ENCODE measurements around the gene RBMS1.

The RBMS1 gene

GRCh38 chr2:160533482-160533881 lies 39.9 kb upstream of the RBMS1 start:
- TF ChIP-seq EZH2phosphoT487 (IDR thresholded peaks at IDR 0.05; ENCODE audit: borderline replicate concordance) (no peak), CTCF (conservative IDR thresholded peaks at IDR 0.05; ENCODE audit: low read length) (no peak)
- Histone ChIP-seq H3K36me3 (ENCODE audit: insufficient read depth, low read length) (no peaks in the 10 kb centered on the region), H3K9ac (ENCODE audit: low read depth, low read length, poor library complexity, severe bottlenecking) (no peak overlapping the region), H3K27me3 (ENCODE audit: insufficient read depth, low read length, poor library complexity, severe bottlenecking) (no peaks in the 10 kb centered on the region), H3K4me3 (ENCODE audit: low read length, poor library complexity, severe bottlenecking) (no peak overlapping the region), H3K79me2 (ENCODE audit: insufficient read depth, low read length) (no peaks in the 10 kb centered on the region), H3K4me2 (ENCODE audit: low read depth, low read length, poor library complexity, severe bottlenecking) (no peak overlapping the region), H3K9me2 (replicated peaks; ENCODE audit: low read depth, low read length) (no peaks in the 10 kb centered on the region), H4K20me1 (ENCODE audit: insufficient read depth, low read length, poor library complexity, severe bottlenecking) (no peaks in the 10 kb centered on the region), H3K4me1 (ENCODE audit: insufficient read depth, low read length, poor library complexity, severe bottlenecking) (peaks cover 5% of the 10 kb centered on the region), H2AFZ (ENCODE audit: low read length) (no peak overlapping the region), H3K9me3 (ENCODE audit: insufficient read depth, low read depth, low read length) (no peaks in the 10 kb centered on the region), H3F3A (ENCODE audit: low read depth) (no peaks in the 10 kb centered on the region)

GRCh38 chr2:160532388-160532787 lies 38.8 kb upstream of the RBMS1 start:
- H3K9ac ChIP-seq (ENCODE audit: low read depth, low read length, poor library complexity, severe bottlenecking), result no peak overlapping the region
- TF ChIP-seq EZH2phosphoT487 (IDR thresholded peaks at IDR 0.05; ENCODE audit: borderline replicate concordance), result no peak
- TF ChIP-seq CTCF (conservative IDR thresholded peaks at IDR 0.05; ENCODE audit: low read length), result no peak
- H4K20me1 ChIP-seq (ENCODE audit: insufficient read depth, low read length, poor library complexity, severe bottlenecking), result no peaks in the 10 kb centered on the region
- no peaks in the 10 kb centered on the region for H3K9me3 ChIP-seq (ENCODE audit: insufficient read depth, low read depth, low read length)
- H3K4me1 ChIP-seq (ENCODE audit: insufficient read depth, low read length, poor library complexity, severe bottlenecking), result peaks cover 5% of the 10 kb centered on the region
- H3K9me2 ChIP-seq (replicated peaks; ENCODE audit: low read depth, low read length), result no peaks in the 10 kb centered on the region
- H3K27me3 ChIP-seq (ENCODE audit: insufficient read depth, low read length, poor library complexity, severe bottlenecking), result no peaks in the 10 kb centered on the region
- H3K79me2 ChIP-seq (ENCODE audit: insufficient read depth, low read length), result no peaks in the 10 kb centered on the region
- no peaks in the 10 kb centered on the region for H3F3A ChIP-seq (ENCODE audit: low read depth)
- H3K4me2 ChIP-seq (ENCODE audit: low read depth, low read length, poor library complexity, severe bottlenecking), result no peak overlapping the region
- H3K36me3 ChIP-seq (ENCODE audit: insufficient read depth, low read length), result no peaks in the 10 kb centered on the region
- no peak overlapping the region for H2AFZ ChIP-seq (ENCODE audit: low read length)
- no peak overlapping the region for H3K4me3 ChIP-seq (ENCODE audit: low read length, poor library complexity, severe bottlenecking)

- no peaks in the 10 kb centered on the region for H3K27me3 ChIP-seq (ENCODE audit: insufficient read depth, low read length, poor library complexity, severe bottlenecking)
- no peak overlapping the region for H3K4me2 ChIP-seq (ENCODE audit: low read depth, low read length, poor library complexity, severe bottlenecking)
- no peak for TF ChIP-seq CTCF (conservative IDR thresholded peaks at IDR 0.05; ENCODE audit: low read length)
- TF ChIP-seq EZH2phosphoT487 (IDR thresholded peaks at IDR 0.05; ENCODE audit: borderline replicate concordance), result no peak
- no peaks in the 10 kb centered on the region for H3K9me2 ChIP-seq (replicated peaks; ENCODE audit: low read depth, low read length)
- no peak overlapping the region for H3K9ac ChIP-seq (ENCODE audit: low read depth, low read length, poor library complexity, severe bottlenecking)
- H3F3A ChIP-seq (ENCODE audit: low read depth), result no peaks in the 10 kb centered on the region
- H3K36me3 ChIP-seq (ENCODE audit: insufficient read depth, low read length), result no peaks in the 10 kb centered on the region
- H3K4me1 ChIP-seq (ENCODE audit: insufficient read depth, low read length, poor library complexity, severe bottlenecking), result no peaks in the 10 kb centered on the region
- H3K4me3 ChIP-seq (ENCODE audit: low read length, poor library complexity, severe bottlenecking), result no peak overlapping the region
- no peaks in the 10 kb centered on the region for H4K20me1 ChIP-seq (ENCODE audit: insufficient read depth, low read length, poor library complexity, severe bottlenecking)
- H3K9me3 ChIP-seq (ENCODE audit: insufficient read depth, low read depth, low read length), result no peaks in the 10 kb centered on the region
- no peaks in the 10 kb centered on the region for H3K79me2 ChIP-seq (ENCODE audit: insufficient read depth, low read length)
- no peak overlapping the region for H2AFZ ChIP-seq (ENCODE audit: low read length)
Observed at GRCh38 chr2:160522951-160523710, 29.5 kb upstream of the RBMS1 start.
